Loucy (cell line): Measurements from ENCODE around the gene CENPX.

Experiments
- EZH2phosphoT487 ChIP-seq: fragments of 200-600 bp; IDR thresholded peaks from 2 replicates; pipeline ENCODE4 v1.6.1; 2018; ENCODE audit warnings: antibody characterized with exemption, mild to moderate bottlenecking, moderate library complexity, borderline replicate concordance
- TF ChIP-seq, protein P1 (sequence below): fragments of 200-600 bp; sonication (generic); conservative IDR thresholded peaks from 2 replicates; pipeline ENCODE4 v1.5.1; 2014; ENCODE audit warnings: mild to moderate bottlenecking, antibody characterized with exemption, low read length

DNA sequence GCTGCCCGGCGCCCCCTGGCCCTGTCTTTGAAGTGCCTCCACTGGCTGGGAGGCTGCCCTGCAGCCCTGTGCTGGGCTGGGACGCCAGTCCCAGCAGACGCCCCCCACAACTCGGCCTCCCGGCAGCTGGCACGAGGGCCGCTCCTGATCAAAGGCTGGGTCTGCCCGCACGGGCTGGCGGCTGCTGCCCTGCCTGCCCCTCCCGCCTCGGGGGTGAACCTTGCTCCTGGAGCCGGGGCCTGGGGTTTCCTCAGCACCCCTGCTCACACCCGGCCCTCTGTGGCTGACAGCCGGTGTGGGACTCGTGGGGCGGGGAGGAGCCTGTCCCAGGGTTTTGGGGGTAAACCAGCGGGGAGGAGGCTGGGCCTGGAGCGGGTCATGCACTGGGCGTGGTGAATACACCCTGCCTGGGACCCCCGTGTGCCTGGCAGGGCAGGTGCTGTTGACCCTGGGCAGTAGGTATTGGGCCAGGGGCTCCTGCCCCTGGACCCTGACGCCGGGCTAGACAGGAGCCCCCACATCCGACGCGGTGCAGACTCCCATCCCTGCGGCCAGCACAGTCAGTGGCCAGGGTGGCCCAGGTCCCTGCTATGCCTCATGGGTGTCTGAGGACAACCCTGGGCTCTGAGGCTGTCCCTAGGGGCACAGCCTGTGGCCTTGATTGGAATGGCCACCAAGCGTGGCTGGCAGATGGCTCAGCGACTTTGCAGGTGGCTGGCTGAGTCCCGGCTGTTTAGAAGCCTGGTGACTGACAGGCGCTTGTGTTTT is 21.7 kb downstream of the CENPX start:
- TF ChIP-seq, protein P1, sequence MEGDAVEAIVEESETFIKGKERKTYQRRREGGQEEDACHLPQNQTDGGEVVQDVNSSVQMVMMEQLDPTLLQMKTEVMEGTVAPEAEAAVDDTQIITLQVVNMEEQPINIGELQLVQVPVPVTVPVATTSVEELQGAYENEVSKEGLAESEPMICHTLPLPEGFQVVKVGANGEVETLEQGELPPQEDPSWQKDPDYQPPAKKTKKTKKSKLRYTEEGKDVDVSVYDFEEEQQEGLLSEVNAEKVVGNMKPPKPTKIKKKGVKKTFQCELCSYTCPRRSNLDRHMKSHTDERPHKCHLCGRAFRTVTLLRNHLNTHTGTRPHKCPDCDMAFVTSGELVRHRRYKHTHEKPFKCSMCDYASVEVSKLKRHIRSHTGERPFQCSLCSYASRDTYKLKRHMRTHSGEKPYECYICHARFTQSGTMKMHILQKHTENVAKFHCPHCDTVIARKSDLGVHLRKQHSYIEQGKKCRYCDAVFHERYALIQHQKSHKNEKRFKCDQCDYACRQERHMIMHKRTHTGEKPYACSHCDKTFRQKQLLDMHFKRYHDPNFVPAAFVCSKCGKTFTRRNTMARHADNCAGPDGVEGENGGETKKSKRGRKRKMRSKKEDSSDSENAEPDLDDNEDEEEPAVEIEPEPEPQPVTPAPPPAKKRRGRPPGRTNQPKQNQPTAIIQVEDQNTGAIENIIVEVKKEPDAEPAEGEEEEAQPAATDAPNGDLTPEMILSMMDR, result no peak
- TF ChIP-seq EZH2phosphoT487, result no peak
